GM18505 (cell line): ENCODE data around the gene FNDC3A.
"Not testable (repeated sequence)": the region's sequence is repeated elsewhere in the genome, so short reads cannot be mapped to it uniquely, and the experiment has no call there.

ENCODE experiments used
- ATAC-seq: cut with Tn5 transposase; IDR thresholded peaks from one replicate; pipeline ENCODE4 v1.9.1; 2021; ENCODE audit not compliant: unreplicated experiment
- POLR2A ChIP-seq: IDR thresholded peaks from 4 replicates; pipeline ENCODE4 v1.6.1; 2011; ENCODE audit warnings: borderline replicate concordance; ENCODE audit not compliant: insufficient read depth, insufficient read length; ENCODE audit errors: extremely low read depth

The FNDC3A gene

GRCh38 chr13:49099513-49099877 lies 123.8 kb downstream of the FNDC3A start:
- ATAC-seq = no peak
- TF ChIP-seq POLR2A = no peak

- no peak for ATAC-seq
- TF ChIP-seq POLR2A = no peak
These were observed 125.2 kb downstream of the FNDC3A start for GRCh38 chr13:49100637-49101570.

DNA sequence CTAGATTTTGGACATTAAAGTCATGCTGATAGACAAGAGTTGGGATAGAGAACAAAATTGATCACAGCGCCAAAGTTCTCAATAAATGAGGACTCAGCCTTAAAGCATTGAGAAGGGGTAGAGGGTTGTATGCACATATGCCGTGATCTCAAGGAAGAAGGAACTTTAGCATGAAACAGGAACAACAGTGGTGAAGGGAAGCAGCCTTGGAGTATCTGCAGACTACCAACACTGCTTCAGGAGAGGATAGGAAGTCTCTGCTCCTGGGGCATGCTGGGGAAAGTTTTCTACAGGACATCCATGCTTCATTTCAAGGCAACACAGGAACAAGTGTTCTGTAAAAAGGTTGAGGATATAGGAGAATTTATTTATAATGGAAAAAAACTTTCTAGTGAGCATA lies 132.5 kb downstream of the FNDC3A start:
- ATAC-seq = no peak
- TF ChIP-seq POLR2A = no peak

GRCh38 chr13:49110122-49110912 lies 134.6 kb downstream of the FNDC3A start:
- ATAC-seq = peak; percentile 57
- peak; percentile 26 for TF ChIP-seq POLR2A

- no peak for TF ChIP-seq POLR2A
- ATAC-seq = no peak
These were observed 135.1 kb downstream of the FNDC3A start for GRCh38 chr13:49110913-49111170.

- no peak for ATAC-seq
- TF ChIP-seq POLR2A = no peak
These were observed 137.2 kb downstream of the FNDC3A start for GRCh38 chr13:49112782-49113525.

DNA sequence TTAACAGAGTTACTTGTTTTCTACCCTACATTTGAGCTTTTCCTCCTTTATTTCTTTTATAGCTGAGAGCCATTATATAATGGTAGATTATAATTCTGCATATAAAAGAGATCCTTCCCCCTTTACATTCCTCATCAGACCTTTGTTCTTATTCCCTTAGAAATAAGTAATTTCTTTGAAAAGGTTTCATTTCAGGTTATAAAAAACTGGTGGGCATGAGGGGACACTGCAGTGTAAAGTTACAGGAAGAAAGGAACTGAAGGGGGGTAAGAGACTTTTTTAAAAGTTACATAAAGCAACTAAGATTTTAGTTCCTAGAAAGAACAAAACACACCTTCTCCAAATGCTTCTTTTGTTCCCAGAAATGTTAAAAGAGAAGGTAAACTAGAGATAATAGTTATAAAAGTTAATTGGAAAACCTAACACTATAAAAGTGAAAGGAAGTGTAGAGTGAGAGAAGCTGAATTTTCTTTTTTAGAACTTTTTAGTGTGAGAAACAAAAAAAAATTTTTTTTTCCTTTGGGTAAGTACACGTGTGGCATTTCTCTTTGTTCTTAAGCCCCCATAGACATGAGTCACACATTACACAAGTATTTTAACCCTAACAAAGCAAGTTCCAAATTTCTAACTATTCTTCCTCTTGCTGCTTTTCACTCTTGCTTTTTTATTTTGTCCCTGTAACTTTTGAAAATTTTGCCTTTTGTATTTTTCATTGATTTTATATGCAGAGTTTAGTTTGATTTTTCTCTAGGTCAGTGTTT lies 138.0 kb downstream of the FNDC3A start:
- no peak for TF ChIP-seq POLR2A
- ATAC-seq = no peak

GRCh38 chr13:49116873-49117272 lies 141.2 kb downstream of the FNDC3A start:
- no peak for ATAC-seq
- TF ChIP-seq POLR2A = no peak

DNA sequence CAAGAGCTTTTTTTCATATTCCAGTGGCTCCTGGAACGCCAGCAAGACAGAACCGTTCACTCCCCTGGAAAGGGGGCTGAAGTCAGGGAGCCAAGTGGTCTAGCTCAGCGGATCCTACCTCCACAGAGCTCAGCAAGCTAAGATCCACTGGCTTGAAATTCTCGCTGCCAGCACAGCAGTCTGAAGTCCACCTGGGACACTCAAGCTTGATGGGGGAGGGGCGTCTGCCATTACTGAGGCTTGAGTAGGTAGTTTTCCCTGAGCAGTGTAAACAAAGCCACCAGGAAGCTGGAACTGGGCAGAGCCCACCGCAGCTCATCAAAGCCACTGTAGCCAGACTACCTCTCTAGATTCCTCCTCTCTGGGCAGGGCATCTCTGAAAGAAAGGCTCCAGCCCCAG lies 142.7 kb downstream of the FNDC3A start:
- ATAC-seq = not testable (repeated sequence)

GRCh38 chr13:49124693-49125304 lies 149.1 kb downstream of the FNDC3A start:
- no peak for ATAC-seq
- TF ChIP-seq POLR2A = no peak

DNA sequence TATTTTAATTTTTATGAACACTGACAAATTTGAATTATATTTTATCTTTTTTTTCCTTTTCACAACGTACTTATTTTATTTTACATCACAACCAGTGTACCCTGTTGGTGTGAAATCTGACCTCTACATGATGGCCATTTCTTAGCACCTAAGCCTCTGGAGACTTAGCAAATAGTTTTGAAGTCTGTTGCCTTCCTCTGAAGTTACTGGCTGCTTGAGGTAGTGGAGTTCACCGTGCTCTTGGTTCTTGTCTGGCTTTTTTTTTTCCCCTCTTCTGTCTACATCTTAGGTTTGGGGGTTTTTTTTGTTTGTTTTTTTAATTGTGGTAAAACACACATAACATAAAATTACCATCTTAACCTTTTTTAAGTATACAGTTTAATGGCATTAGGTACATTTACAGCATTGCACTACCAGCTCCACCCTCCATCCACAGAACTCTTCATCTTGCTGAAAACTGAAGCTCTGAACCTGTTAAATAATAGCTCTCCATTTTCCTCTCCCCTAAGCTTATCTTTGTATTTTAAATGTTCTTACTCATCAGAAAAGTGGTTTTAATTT lies 150.3 kb downstream of the FNDC3A start:
- ATAC-seq = no peak
- TF ChIP-seq POLR2A = no peak

DNA sequence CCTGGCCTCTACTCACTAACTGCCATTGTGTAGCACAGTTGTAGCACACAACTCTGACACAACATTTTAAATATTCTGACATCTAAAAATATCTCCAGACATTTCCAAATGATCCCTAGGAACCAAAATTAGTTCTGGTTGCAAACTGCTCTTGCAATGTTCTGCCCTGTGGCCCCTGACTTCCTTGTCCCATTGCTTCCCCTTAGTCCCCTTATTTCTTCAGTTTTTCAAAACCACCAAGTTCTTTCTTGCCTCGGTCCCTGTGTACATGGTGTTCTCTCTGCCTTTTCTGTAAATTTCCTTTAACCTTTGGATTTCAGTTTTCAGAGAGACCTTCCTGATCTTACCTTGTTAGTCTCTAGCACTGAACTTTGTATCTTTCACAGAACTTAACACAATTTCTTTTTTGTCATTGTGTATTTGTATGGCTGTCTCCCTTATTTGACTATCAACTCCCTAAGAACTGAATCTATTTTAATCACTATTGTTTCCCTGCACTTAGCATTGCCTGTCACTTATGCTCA lies 156.8 kb downstream of the FNDC3A start:
- TF ChIP-seq POLR2A = no peak
- no peak for ATAC-seq
